Adrenal gland (tissue), 5 donors: ENCODE measurements around the gene MDC1.

Experiments used
- POLR2A ChIP-seq, 2 donors: fragments of 450-650 bp; IDR thresholded peaks; one replicate each; pipeline ENCODE4 v1.6.1; 2017; ENCODE audit warnings: antibody characterized with exemption in 2 of 2, mild to moderate bottlenecking in 2 of 2, moderate library complexity in 1 of 2
- TF ChIP-seq, protein P1 (sequence below), 6 experiments: fragments of 450-650 bp in 4 of 6; fragments of 200-600 bp in 2 of 6; sonication (generic) in 1 of 6; IDR thresholded peaks; 1 replicate in 5 of 6; 2 replicates in 1 of 6; pipeline versions ENCODE4 v1.5.1 to v1.8.0; 2016 to 2021; ENCODE audit warnings: antibody characterized with exemption in 6 of 6, mild to moderate bottlenecking in 2 of 6, moderate library complexity in 1 of 6
- donor health status: DM: no; HTN: no; CAD: no.

- TF ChIP-seq, protein P1, sequence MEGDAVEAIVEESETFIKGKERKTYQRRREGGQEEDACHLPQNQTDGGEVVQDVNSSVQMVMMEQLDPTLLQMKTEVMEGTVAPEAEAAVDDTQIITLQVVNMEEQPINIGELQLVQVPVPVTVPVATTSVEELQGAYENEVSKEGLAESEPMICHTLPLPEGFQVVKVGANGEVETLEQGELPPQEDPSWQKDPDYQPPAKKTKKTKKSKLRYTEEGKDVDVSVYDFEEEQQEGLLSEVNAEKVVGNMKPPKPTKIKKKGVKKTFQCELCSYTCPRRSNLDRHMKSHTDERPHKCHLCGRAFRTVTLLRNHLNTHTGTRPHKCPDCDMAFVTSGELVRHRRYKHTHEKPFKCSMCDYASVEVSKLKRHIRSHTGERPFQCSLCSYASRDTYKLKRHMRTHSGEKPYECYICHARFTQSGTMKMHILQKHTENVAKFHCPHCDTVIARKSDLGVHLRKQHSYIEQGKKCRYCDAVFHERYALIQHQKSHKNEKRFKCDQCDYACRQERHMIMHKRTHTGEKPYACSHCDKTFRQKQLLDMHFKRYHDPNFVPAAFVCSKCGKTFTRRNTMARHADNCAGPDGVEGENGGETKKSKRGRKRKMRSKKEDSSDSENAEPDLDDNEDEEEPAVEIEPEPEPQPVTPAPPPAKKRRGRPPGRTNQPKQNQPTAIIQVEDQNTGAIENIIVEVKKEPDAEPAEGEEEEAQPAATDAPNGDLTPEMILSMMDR (IDR thresholded peaks at IDR 0.05): no peak
- no peak for TF ChIP-seq POLR2A (IDR thresholded peaks at IDR 0.05)
Measured at GRCh38 chr6:30719356-30719755, 2.3 kb upstream of the MDC1 start.
